Thyroid gland (tissue), 4 donors: ENCODE data around the gene RAD54L2. TPM values are rescaled to one million over a fixed set of nuclear protein-coding genes. Genes with fewer than 3 reads are reported as not detected.

Experiments
- DNase-seq, 2 donors: peaks; one replicate each; pipeline ENCODE4 v3.0.0-alpha.2; 2019
- H3K27ac ChIP-seq, 3 donors: fragments of 200-600 bp; sonication (generic); 1 replicate in 2 of 3; 2 replicates in 1 of 3; pipeline ENCODE4 v1.5.1; 2016 to 2019; ENCODE audit warnings: mild to moderate bottlenecking in 1 of 3, moderate library complexity in 1 of 3
- H3K27me3 ChIP-seq: fragments of 200-600 bp; sonication (generic); one replicate; pipeline ENCODE4 v1.5.1; 2019
- H3K36me3 ChIP-seq, 2 donors: fragments of 200-600 bp; sonication (generic); one replicate each; pipeline ENCODE4 v1.5.1; 2016 to 2019
- H3K4me1 ChIP-seq, 2 donors: fragments of 200-600 bp; sonication (generic); one replicate each; pipeline ENCODE4 v1.5.1; 2017 to 2019
- H3K4me3 ChIP-seq, 3 donors: fragments of 200-600 bp; sonication (generic); replicated peaks in 1 of 3; 1 replicate in 2 of 3; 2 replicates in 1 of 3; pipeline ENCODE4 v1.5.1; 2016; ENCODE audit warnings: mild to moderate bottlenecking in 1 of 3
- H3K9me3 ChIP-seq: fragments of 200-600 bp; sonication (generic); one replicate; pipeline ENCODE4 v1.5.1; 2017
- POLR2A ChIP-seq, 2 donors: fragments of 450-650 bp; IDR thresholded peaks; one replicate each; pipeline ENCODE4 v1.6.1; 2017; ENCODE audit warnings: antibody characterized with exemption in 2 of 2, mild to moderate bottlenecking in 2 of 2, moderate library complexity in 1 of 2
- WGBS, 2 donors: methylation state at CpG; one replicate each; pipeline ENCODE4 v1.1.5; 2017; 5-methylcytosine and 5-hydroxymethylcytosine counted together
- intact Hi-C: fragments of 100-400 bp; cut with DNase I; formaldehyde crosslinking; loops from one replicate; pipeline ENCODE4 v1.15.1; 2023
- total RNA-seq, 4 donors: library from RNA; depleted of rRNA; stranded (reverse); fragments of >200 nt; gene quantifications; one replicate each; pipeline ENCODE4 v1.2.3, GENCODE V29; 2016
- TF ChIP-seq, protein P1 (sequence below), 6 experiments: fragments of 200-600 bp in 3 of 6; fragments of 450-650 bp in 3 of 6; sonication (generic) in 3 of 6; IDR thresholded peaks; one replicate each; pipeline ENCODE4 v1.5.1; 2016 to 2019; ENCODE audit warnings: antibody characterized with exemption in 6 of 6, mild to moderate bottlenecking in 2 of 6, inconsistent platforms in 1 of 6, moderate library complexity in 1 of 6

The RAD54L2 gene
- total RNA-seq, 4 donors from 2014 or later = 17.8 to 41.6 (median 22.6) TPM

DNA sequence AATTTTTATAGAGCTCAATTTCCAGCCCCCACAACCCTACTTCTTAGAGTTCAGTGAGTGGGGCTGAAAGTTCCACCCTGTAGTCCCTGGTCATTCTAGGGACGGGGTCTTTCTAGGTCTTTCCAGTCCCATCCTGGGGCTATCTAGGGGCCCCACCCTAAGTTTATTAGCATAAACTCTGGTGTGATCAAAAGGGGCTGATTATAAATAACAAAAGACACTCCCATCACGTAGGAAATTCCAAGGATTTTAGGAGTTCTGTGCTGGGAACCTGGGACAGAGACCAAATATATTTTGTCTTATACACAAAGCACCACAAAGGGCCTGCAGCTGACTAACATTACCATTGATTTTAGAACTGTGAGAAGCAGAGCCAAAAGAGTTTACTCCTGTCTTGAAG lies 41.9 kb downstream of the RAD54L2 start:
- H3K4me3 ChIP-seq = no peak overlapping the region
- no peaks in the 10 kb centered on the region for H3K36me3 ChIP-seq
- DNase-seq = no peak
- no peaks in the 10 kb centered on the region for H3K27me3 ChIP-seq
- no peak overlapping the region for H3K27ac ChIP-seq
- intact Hi-C loops = no loop called here
- H3K4me1 ChIP-seq = peaks cover 0 to 2% of the 10 kb centered on the region in 2 donors
- WGBS, 2 donors = 97 to 100% methylated on average over 2 of the region's 2 CpGs
- H3K9me3 ChIP-seq = no peaks in the 10 kb centered on the region
- no peak for TF ChIP-seq POLR2A (IDR thresholded peaks at IDR 0.05)
- TF ChIP-seq, protein P1, sequence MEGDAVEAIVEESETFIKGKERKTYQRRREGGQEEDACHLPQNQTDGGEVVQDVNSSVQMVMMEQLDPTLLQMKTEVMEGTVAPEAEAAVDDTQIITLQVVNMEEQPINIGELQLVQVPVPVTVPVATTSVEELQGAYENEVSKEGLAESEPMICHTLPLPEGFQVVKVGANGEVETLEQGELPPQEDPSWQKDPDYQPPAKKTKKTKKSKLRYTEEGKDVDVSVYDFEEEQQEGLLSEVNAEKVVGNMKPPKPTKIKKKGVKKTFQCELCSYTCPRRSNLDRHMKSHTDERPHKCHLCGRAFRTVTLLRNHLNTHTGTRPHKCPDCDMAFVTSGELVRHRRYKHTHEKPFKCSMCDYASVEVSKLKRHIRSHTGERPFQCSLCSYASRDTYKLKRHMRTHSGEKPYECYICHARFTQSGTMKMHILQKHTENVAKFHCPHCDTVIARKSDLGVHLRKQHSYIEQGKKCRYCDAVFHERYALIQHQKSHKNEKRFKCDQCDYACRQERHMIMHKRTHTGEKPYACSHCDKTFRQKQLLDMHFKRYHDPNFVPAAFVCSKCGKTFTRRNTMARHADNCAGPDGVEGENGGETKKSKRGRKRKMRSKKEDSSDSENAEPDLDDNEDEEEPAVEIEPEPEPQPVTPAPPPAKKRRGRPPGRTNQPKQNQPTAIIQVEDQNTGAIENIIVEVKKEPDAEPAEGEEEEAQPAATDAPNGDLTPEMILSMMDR (IDR thresholded peaks at IDR 0.05) = no peak

DNA sequence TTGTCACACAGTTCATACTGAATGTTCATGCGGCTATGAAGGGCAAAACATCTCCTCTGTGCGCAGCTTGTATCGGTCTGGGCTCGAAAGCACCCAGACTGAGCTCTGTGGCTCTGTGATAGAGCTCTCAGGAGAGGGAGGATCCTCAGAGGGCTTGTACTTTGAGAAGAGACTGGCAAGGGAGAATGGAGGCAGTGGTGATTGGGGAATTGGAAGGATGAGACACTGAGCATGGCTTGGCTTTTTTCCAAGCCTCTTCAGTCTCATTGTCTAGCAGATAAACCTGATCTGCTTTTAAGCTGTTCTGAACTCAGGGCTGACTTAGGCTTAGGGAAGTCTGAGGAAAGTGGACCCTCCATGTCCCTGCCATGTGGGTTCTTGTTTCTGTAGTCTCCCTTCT lies 43.0 kb downstream of the RAD54L2 start:
- no peak for DNase-seq
- H3K27ac ChIP-seq = no peak overlapping the region
- peaks cover 0 to 7% of the 10 kb centered on the region in 2 donors for H3K4me1 ChIP-seq
- intact Hi-C loops = no loop called here
- 93 to 94% methylated on average over 3 to 4 of the region's 4 CpGs for WGBS, 2 donors
- no peak overlapping the region for H3K4me3 ChIP-seq
- no peaks in the 10 kb centered on the region for H3K9me3 ChIP-seq
- TF ChIP-seq, protein P1 (IDR thresholded peaks at IDR 0.05) = no peak
- no peak for TF ChIP-seq POLR2A (IDR thresholded peaks at IDR 0.05)
- H3K27me3 ChIP-seq = no peaks in the 10 kb centered on the region
- no peaks in the 10 kb centered on the region for H3K36me3 ChIP-seq

DNA sequence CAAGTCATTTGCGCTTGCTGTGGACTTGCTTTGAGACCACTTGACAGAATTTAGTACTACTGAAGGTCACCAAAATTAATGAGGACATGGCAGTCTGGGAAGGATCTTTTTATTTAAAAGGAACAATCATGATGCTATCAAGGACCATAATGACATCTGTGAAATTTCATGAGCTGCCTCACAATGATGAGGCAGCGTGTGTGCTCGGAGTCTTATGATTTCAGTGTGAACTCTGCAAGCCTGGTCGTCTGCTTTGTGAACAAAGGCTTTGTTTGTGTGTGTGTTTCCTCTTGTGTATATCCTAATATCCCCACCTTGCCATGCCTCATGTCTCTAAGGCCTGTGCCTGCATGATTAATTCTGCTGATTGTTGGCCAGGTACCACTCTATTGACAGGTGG lies 46.7 kb downstream of the RAD54L2 start:
- DNase-seq = no peak
- intact Hi-C loops = no loop called here
- WGBS, 2 donors = 82 to 88% methylated on average over 4 of the region's 4 CpGs
- Histone ChIP-seq H3K4me1 (peaks cover 0 to 20% of the 10 kb centered on the region in 2 donors), H3K36me3 (no peaks in the 10 kb centered on the region), H3K27me3 (no peaks in the 10 kb centered on the region), H3K4me3 (no peak overlapping the region), H3K27ac (no peak overlapping the region), H3K9me3 (no peaks in the 10 kb centered on the region)
- TF ChIP-seq POLR2A (IDR thresholded peaks at IDR 0.05) = no peak

DNA sequence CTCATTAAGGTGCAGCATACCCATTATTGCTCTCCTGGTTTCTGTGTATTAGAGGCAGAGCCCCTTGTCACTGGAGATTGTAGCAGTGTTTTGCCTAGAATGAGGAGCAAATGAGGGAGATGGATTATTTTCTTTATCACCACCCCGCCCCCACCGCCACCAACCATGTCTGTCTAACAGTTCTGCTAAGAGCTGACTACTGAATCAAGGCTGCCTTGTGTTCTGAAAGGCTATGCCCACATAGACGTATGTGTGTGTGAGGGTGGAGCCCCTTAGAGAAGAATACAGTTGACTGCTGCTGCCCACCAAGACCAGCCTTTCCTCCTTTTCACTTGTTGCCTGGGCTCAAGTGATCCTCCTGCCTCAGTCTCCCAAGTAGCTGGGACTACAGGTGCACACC lies 47.4 kb downstream of the RAD54L2 start:
- Histone ChIP-seq H3K27ac (no peak overlapping the region), H3K36me3 (peaks cover under 1 to 3% of the 10 kb centered on the region in 2 donors), H3K4me3 (no peak overlapping the region), H3K9me3 (no peaks in the 10 kb centered on the region), H3K27me3 (no peaks in the 10 kb centered on the region), H3K4me1 (peaks cover 0 to 20% of the 10 kb centered on the region in 2 donors)
- DNase-seq = no peak
- no peak for TF ChIP-seq POLR2A (IDR thresholded peaks at IDR 0.05)
- TF ChIP-seq, protein P1 (IDR thresholded peaks at IDR 0.05) = no peak
- 98 to 100% methylated on average over 3 of the region's 3 CpGs for WGBS, 2 donors
- intact Hi-C loops = no loop called here

Other genes with a start within 250 kb of the RAD54L2 start
- 100 to 1,000 TPM in 2 of 4 donors, 10 to 100 TPM in 2; 79.7 to 312 (median 189) TPM for gene MANF, start 153.4 kb upstream of the RAD54L2 start, total RNA-seq
- gene RBM15B, start 147.4 kb upstream of the RAD54L2 start, total RNA-seq = 10 to 100 TPM; 29.4 to 50.0 (median 38.9) TPM
- 10 to 100 TPM; 23.5 to 35.4 (median 30.1) TPM for gene DCAF1, start 38.7 kb upstream of the RAD54L2 start, total RNA-seq
- gene TEX264, start 132.5 kb downstream of the RAD54L2 start, total RNA-seq = 100 to 1,000 TPM in 3 of 4 donors, 10 to 100 TPM in 1; 74.3 to 135 (median 122) TPM
- under 1 TPM in 3 of 4 donors, not detected in 1; 0.20 to 0.81 (median 0.45) TPM for gene GRM2, start 168.3 kb downstream of the RAD54L2 start, total RNA-seq
- gene IQCF6, start 240.5 kb downstream of the RAD54L2 start, total RNA-seq = not detected